MM.1S (cell line): ENCODE results near the gene GJB6.

ENCODE experiments used
- DNase-seq: peaks from one replicate; pipeline ENCODE4 v3.0.0-alpha.2; 2015
- H2AFZ ChIP-seq: fragments of 300-600 bp; sonication (generic); 2 replicates; pipeline ENCODE4 v1.6.0; 2016; ENCODE audit warnings: antibody characterized with exemption, low read length
- H3F3A ChIP-seq: fragments of 300-600 bp; sonication (generic); 2 replicates; pipeline ENCODE4 v1.6.1; 2016; ENCODE audit warnings: mild to moderate bottlenecking, antibody characterized with exemption, low read length, moderate library complexity, mixed read lengths; ENCODE audit not compliant: insufficient read depth
- H3K27ac ChIP-seq: fragments of 300-600 bp; sonication (generic); 2 replicates; pipeline ENCODE4 v1.5.1; 2016; ENCODE audit warnings: mild to moderate bottlenecking, low read length
- H3K27me3 ChIP-seq: fragments of 300-600 bp; sonication (generic); replicated peaks from 2 replicates; pipeline ENCODE4 v1.6.0; 2016; ENCODE audit warnings: low read length; ENCODE audit not compliant: insufficient read depth
- H3K36me3 ChIP-seq: fragments of 300-600 bp; sonication (generic); replicated peaks from 2 replicates; pipeline ENCODE4 v1.6.1; 2016; ENCODE audit warnings: mild to moderate bottlenecking, low read length, mixed read lengths; ENCODE audit not compliant: insufficient read depth
- H3K4me1 ChIP-seq: fragments of 300-600 bp; sonication (generic); 2 replicates; pipeline ENCODE4 v1.6.1; 2016; ENCODE audit warnings: low read length, mixed read lengths
- H3K4me2 ChIP-seq: fragments of 300-600 bp; sonication (generic); 2 replicates; pipeline ENCODE4 v1.6.0; 2016; ENCODE audit warnings: low read depth, low read length
- H3K4me3 ChIP-seq: fragments of 300-600 bp; sonication (generic); 2 replicates; pipeline ENCODE4 v1.5.1; 2016; ENCODE audit warnings: low read length, mixed read lengths
- H3K79me2 ChIP-seq: fragments of 300-600 bp; sonication (generic); 2 replicates; pipeline ENCODE4 v1.6.1; 2016; ENCODE audit warnings: mixed run types, low read length, mixed read lengths
- H3K9ac ChIP-seq: fragments of 300-600 bp; sonication (generic); 2 replicates; pipeline ENCODE4 v1.6.1; 2016; ENCODE audit warnings: low read length, mixed read lengths
- H3K9me2 ChIP-seq: fragments of 300-600 bp; sonication (generic); replicated peaks from 2 replicates; pipeline ENCODE4 v1.6.1; 2016; ENCODE audit warnings: mild to moderate bottlenecking, low read length, mixed read lengths; ENCODE audit not compliant: insufficient read depth
- H3K9me3 ChIP-seq: fragments of 300-600 bp; sonication (generic); replicated peaks from 2 replicates; pipeline ENCODE4 v1.6.1; 2016; ENCODE audit warnings: mild to moderate bottlenecking, low read length, mixed read lengths; ENCODE audit not compliant: insufficient read depth
- H4K20me1 ChIP-seq: fragments of 300-600 bp; sonication (generic); 2 replicates; pipeline ENCODE4 v1.6.1; 2016; ENCODE audit warnings: mild to moderate bottlenecking, low read length, moderate library complexity, mixed read lengths; ENCODE audit not compliant: insufficient read depth
- EZH2 ChIP-seq: fragments of 300-600 bp; sonication (generic); optimal IDR thresholded peaks from 2 replicates; pipeline ENCODE3; 2017; ENCODE audit warnings: low read depth, mild to moderate bottlenecking, antibody characterized with exemption, low read length, mixed read lengths
- EZH2phosphoT487 ChIP-seq: fragments of 300-600 bp; sonication (generic); IDR thresholded peaks from 2 replicates; pipeline ENCODE4 v1.6.1; 2018; ENCODE audit warnings: antibody characterized with exemption, low read length
- TF ChIP-seq, protein P1 (sequence below): fragments of 300-600 bp; sonication (generic); IDR thresholded peaks from 2 replicates; pipeline ENCODE4 v1.5.1; 2016; ENCODE audit warnings: antibody characterized with exemption, low read length, mixed read lengths

GJB6 gene

DNA sequence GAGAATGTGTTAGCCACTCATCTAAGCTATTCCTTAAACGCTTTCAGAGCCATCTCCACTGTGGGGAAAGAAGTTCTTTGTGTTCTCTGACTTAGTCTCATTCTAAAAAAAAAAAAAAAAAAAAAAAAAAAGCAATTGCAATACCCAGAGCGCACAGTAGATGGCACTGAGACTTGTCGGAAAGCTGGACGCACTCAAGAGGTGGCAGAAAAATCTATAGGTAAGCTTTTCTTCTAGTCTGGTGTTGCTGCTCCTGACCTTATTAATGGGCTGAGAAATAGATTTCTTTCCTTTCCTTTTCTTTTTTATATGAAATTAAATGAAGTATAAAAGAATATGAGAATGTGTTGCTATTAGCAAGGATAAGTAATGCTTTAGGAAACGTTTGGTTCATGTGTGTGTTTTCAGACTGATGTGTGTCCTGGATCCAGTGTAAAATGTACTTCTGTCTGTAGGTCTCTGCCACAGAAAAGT lies 34.7 kb downstream of the GJB6 start:
- no peak overlapping the region for H3K4me3 ChIP-seq
- H3K4me2 ChIP-seq: peak overlapping the region; percentile 45; the same call in 1 of the 2 replicates
- no peaks in the 10 kb centered on the region for H4K20me1 ChIP-seq
- H3K9ac ChIP-seq: no peak overlapping the region
- no peaks in the 10 kb centered on the region for H3K4me1 ChIP-seq
- H3K9me2 ChIP-seq: no peaks in the 10 kb centered on the region
- TF ChIP-seq, protein P1, sequence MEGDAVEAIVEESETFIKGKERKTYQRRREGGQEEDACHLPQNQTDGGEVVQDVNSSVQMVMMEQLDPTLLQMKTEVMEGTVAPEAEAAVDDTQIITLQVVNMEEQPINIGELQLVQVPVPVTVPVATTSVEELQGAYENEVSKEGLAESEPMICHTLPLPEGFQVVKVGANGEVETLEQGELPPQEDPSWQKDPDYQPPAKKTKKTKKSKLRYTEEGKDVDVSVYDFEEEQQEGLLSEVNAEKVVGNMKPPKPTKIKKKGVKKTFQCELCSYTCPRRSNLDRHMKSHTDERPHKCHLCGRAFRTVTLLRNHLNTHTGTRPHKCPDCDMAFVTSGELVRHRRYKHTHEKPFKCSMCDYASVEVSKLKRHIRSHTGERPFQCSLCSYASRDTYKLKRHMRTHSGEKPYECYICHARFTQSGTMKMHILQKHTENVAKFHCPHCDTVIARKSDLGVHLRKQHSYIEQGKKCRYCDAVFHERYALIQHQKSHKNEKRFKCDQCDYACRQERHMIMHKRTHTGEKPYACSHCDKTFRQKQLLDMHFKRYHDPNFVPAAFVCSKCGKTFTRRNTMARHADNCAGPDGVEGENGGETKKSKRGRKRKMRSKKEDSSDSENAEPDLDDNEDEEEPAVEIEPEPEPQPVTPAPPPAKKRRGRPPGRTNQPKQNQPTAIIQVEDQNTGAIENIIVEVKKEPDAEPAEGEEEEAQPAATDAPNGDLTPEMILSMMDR: peak; percentile 41
- TF ChIP-seq EZH2phosphoT487: no peak
- H3K9me3 ChIP-seq: no peaks in the 10 kb centered on the region
- peak; percentile 42 for DNase-seq
- H3K36me3 ChIP-seq: no peaks in the 10 kb centered on the region
- H3K79me2 ChIP-seq: no peaks in the 10 kb centered on the region
- H3F3A ChIP-seq: no peaks in the 10 kb centered on the region
- H2AFZ ChIP-seq: no peak overlapping the region
- no peaks in the 10 kb centered on the region; the same call in 1 of the 2 replicates for H3K27me3 ChIP-seq
- no peak overlapping the region for H3K27ac ChIP-seq

DNA sequence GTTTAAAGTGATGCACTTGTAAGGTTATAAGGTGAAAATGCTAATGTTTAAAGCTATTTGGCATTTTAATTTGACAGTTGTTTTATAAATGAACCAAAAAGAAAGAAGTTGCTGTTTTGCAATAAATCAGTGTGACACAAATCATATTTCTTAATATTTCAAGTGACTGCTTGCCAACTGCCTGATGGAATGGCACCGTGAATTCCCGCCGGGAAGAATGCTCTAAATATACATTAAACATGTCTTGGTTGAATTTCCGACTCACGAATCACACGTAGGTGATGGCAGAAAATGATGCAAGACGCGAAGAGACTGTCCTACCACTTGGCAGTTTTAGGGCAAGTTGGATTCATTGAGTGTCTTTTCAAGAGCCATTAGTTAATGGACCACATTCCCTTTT lies 36.3 kb downstream of the GJB6 start:
- H3K9me3 ChIP-seq: no peaks in the 10 kb centered on the region

DNA sequence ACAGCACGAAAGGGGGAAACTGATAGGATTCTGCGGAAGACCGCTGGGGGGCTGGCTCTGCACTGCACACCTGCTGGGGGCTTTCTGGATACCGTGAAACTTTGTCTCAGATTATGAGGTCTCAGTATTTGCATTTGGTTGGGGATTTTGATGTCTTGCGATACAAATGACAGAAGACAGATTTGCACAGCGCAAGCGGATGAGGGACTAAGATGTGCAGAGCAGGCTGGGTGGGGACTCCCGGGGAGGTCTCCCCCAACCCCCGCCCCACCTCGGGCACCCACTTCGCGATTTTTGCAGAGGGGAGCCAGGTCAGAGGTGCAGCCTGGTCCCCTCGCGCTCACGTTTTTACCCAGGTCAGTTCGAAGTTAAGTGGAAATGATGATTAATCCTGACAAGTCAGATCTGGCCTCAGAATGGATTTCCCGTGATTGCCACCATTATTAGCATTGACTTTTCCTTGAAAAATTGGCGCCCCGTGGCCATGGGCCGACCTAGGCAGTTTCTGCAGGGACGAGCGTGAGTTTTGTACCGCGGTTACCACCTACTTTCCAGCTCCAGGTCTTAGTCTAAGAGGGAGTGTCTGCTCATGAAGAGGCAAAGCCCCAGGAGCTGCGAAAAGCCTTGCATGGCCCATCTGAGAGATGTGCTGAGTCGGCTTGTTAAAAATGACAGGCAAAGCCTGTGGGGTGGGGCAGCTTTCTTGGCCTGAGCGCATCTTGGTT lies 38.0 kb downstream of the GJB6 start:
- Histone ChIP-seq H3K9me2 (no peaks in the 10 kb centered on the region), H4K20me1 (no peaks in the 10 kb centered on the region), H3K4me3 (peak overlapping the region; percentile 64), H2AFZ (peak overlapping the region; percentile 72), H3K9me3 (no peaks in the 10 kb centered on the region), H3K27ac (no peak overlapping the region), H3K4me2 (peak overlapping the region; percentile 85), H3K36me3 (no peaks in the 10 kb centered on the region), H3K79me2 (peaks cover 24% of the 10 kb centered on the region), H3K9ac (peak overlapping the region; percentile 72; the same call in 1 of the 2 replicates), H3K4me1 (0 out of 2 replicates have a peak, but pooled peaks cover 5% of the 10 kb centered on the region), H3F3A (no peaks in the 10 kb centered on the region), H3K27me3 (no peaks in the 10 kb centered on the region; the same call in 1 of the 2 replicates)
- DNase-seq: no peak
- TF ChIP-seq EZH2phosphoT487 (no peak), EZH2 (no peak)

More for the DNA sequence above, 36.3 kb downstream of the GJB6 start:
- DNase-seq: no peak
- H3K36me3 ChIP-seq: no peaks in the 10 kb centered on the region
- H3K4me3 ChIP-seq: no peak overlapping the region
- no peaks in the 10 kb centered on the region for H4K20me1 ChIP-seq
- TF ChIP-seq EZH2phosphoT487 (no peak), EZH2 (no peak)
- TF ChIP-seq, protein P1: no peak
- H3F3A ChIP-seq: no peaks in the 10 kb centered on the region
- H3K27ac ChIP-seq: no peak overlapping the region
- no peak overlapping the region for H2AFZ ChIP-seq
- no peak overlapping the region for H3K4me2 ChIP-seq
- peaks cover 15% of the 10 kb centered on the region for H3K79me2 ChIP-seq
- H3K27me3 ChIP-seq: no peaks in the 10 kb centered on the region; the same call in 1 of the 2 replicates
- H3K9me2 ChIP-seq: no peaks in the 10 kb centered on the region
- H3K4me1 ChIP-seq: 0 out of 2 replicates have a peak, but pooled peaks cover 5% of the 10 kb centered on the region
- H3K9ac ChIP-seq: no peak overlapping the region
